Glomerular endothelial cell (primary cell): Measurements from ENCODE around the gene CRYBG3. TPM values are rescaled to one million over a fixed set of nuclear protein-coding genes. Genes with fewer than 3 reads are reported as not detected.
A peak's percentile ranks its signal among the peaks of the same experiment; 100 is the strongest.

ENCODE experiments used
- DNase-seq: peaks from one replicate; pipeline ENCODE4 v3.0.0-alpha.2; 2011; ENCODE audit warnings: low read depth, low spot score; ENCODE audit errors: extremely low read depth
- total RNA-seq: library from RNA; depleted of rRNA; stranded (reverse); fragments of >200 nt; gene quantifications from 2 replicates; pipeline ENCODE4 v1.2.3, GENCODE V29; 2015

CRYBG3 gene
- total RNA-seq, 1 donor from 2014 or later: 22.3 TPM

DNA sequence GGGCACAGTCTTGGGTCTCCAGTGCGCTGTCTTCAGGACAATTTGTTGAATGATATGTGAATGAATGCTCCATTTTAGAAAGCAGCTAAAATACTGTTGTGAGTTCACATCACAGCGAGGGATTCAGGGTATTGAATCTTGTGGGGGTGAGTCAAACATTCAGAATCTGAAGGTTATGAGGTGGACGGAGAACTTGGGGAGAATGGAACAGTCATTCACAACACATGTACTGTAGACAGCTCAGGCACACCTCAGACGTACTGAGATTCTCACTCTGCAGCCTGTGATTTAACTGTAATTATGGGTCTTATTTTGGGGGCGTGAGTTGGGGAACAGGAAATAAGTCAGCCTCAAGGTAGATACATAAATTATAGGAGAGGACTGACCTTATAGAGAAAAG is 13.9 kb downstream of the CRYBG3 start:
- DNase-seq: no peak

DNA sequence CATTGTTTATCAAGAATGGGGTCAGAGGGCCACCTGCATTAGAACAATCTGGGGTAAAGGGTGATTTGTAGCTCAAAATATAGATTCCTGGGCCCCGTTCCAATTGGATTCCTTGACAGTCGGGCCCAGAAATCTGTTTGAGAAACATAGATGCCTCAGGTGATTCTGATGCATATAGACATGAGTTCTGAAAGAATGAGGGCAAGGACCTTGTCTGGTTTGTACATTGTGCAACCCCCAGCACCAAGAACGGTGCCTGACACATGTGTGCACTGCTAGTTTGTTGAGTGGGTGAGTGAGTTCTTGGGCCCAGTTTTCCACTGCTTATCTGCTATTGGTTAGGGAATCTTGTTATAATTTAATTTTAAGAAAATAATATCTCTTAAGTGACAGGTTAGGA is 16.6 kb downstream of the CRYBG3 start:
- no peak for DNase-seq

DNA sequence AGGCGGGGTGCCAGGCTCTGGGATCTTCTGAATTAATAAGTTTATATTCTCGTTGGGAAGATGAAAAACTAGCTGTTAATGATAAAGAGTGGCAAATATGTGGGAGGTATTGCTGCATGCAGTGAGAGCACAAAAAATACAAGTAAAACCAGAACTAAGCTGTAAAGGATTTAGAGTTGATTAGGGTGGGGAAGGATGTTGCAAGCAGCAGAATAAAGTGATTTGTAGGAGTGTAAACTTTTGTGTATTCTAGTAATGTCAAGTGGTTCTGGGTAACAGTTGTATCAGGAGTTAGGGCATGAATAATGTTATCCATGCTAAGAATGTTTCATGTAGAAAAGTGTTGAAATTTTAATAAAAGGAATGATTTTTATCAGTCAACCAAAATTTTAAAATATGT is 18.1 kb downstream of the CRYBG3 start:
- no peak for DNase-seq

DNA sequence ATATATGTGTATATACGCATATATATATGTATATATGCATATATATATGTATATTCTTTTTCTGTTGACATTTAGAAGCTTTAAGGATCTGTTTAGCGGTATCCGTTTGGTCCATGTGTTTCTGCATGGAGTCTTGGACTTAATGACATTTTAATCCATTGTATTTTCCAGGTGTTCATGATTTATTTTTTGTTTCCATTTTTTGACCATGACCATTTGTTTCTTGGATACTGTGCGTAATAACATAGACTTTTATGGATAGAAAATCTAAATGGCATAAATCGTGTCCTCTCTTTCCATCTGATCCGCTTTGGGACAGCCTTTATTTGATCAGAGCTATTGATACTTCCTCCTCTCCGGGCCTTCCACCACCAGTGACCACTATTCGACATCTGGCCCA is 19.5 kb downstream of the CRYBG3 start:
- DNase-seq: no peak

DNA sequence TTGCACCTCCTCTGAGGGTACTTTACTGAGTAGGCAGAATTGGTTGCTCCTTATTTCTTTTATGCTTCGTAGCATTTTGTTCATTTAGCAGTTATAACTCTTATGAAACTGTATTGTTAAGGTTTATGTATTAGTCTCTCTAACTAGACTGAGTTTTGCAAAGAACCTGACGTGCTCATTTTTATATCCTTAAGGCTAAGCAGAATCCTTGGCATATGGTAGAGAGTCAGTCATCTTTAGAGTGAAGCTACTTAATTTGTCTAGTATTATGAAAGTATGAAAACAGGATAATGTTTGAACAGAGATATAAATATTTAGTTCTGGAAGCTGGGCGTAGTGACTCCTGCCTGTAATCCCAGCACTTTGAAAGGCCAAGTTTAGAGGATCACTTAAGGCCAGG is 20.1 kb downstream of the CRYBG3 start:
- DNase-seq: no peak

DNA sequence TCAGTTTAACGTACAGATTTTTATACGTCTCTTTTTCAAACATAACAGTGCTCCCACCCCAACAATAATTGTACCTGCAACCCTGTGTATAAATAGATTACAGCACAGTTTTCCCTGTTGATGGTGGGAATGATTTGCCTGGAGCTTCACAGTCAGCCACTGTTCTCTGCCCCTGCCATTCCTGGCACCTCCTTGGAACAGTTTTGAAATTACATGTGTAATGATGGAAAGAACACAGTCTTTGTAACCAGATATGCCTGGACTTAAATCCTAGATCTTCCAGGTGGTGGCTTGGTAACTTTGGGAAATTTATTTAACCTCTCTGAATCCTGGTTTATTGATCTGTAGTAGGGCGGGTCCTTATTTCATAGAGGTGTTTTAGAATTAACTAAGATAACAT is 27.0 kb downstream of the CRYBG3 start:
- no peak for DNase-seq

DNA sequence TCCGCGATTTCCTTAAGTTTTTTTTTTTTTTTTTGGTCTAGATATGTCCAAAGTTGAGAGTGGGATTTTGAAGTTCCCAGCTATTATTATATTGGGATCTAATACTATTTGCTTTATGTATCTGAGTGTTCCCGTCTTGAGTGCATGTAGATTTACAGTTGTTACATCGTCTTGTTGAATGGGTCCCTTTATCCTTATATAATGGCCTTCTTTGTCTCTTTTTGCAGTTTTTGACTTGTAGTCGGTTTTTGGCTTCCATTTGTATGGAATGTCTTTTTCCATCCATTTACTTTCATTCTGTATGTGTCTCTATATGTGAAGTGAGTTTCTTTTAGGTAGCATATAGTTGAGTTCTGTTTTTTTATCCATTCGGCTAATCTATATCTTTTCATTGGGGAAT is 35.6 kb downstream of the CRYBG3 start:
- no peak for DNase-seq

DNA sequence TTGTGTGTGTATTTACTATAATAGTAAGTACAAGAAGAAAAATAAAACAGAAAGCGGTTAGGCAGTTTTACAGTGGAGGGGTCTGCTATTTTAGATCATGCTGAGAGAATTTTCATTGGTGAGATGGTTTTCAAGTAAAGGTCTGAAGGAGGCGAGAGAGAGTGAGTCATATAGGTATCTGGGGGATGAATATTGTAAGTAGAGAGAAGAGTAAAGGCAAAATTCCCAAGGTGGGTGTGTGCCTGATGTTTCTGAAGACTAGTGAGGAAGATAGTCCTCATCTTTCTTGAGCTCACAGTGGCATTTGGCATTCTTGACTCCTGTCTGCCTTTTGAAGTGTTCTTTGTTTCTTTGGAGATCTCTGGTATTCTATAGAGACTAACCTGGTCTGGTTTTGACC is 38.6 kb downstream of the CRYBG3 start:
- no peak for DNase-seq

DNA sequence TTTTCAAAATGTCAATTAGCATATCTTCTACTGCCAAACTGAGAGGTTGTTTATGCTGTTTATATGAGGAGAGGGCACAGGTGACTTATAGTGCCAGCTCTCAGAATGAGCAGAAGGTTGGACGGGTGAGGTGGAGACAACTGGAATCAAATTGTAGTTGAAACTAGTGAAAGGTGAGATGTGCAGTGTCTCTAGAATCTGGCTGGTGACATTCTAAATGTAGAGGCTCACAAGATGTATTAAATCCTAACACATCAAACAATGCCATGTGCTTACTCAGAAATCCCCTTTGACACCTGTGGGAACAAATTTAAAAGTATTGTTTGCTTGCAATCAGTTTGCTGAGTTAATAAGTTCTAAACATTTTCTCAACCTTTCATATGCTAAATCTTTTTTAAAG is 40.8 kb downstream of the CRYBG3 start:
- no peak for DNase-seq

DNA sequence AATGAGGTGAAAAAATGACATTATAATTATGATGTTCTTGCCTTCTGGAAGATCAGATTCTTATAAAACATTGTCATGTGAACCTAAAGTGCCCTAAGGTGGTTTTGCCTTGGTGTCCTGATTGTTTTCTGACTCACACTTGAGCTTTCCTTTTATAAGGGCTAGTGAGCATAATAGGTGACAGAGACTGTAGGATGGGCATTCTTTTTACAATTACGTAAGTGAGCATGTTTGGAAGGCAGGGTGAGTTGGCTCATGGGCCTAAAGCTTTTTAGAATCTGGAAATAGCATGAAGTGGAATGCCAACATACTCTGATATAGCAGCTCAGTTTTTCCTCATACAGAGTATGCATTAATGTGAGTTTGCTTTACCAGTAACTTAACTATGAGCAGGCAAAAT is 41.2 kb downstream of the CRYBG3 start:
- no peak for DNase-seq

DNA sequence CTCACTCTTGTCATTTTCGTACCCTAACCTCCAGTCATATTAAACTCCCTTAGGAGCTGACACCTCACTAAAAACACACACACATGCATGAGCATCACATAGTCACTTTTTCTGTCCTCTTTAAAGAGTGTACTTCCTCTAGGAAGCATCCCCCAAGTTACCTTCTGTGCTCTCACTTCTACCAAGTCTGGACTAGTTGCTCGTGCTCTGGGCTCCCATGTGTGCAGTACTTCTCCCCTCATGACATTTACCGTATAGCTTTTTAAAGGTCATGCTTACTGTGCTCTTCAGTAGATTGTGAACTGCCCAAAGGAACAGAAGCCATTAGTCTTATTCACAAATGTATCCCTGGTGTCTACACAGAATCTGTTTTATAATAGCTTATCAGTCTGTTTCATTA is 42.0 kb downstream of the CRYBG3 start:
- DNase-seq: no peak

DNA sequence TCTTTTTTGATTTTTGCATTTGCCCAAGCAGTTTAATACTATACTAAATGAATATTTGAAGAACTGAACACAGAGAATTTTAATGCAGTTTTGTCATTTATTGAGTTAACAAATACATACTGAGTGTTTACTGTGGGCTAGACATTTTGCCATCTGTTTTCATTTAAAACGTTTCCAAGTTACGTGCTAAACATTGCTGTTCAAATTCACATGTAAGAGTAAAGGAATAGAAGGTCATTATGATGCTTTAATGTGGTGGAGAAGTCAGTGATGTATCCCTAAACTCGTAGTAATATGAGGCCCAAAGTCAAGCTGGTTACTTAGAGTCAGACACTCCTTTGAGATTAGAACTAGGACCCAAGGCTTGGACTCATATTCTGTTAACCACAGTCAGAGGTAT is 49.4 kb downstream of the CRYBG3 start:
- no peak for DNase-seq

DNA sequence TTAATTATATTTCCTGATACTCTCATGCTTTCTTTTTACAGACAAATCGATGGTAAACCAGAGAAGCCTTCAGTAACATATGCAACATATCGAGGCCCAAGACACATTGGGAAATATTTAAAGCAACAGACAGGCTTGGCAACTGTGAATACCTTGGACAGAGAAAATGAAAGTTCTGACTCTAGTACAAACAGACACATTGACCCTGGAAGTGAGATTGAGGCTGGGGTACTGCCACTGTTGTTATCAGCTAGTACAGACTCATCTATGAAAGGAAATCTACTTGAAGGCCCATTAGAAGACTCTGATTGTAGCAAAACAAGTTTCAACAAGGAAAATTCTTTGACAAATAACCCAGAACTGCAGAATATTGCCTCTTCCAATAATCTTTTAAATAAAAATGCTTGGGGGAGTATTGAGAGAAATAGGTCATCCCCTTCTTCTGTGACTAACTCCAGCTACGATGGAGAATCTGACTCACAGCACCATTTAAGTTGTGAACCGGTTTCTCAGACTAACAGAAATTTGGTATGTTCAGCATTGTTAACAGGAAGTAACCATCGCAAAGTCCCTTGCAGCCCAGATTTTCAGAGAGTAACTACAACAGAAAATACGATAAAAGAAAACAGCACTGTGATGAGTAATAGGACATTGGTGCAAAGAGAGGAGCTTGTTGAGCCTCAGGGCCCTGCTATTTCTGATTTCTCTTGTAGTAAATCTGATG is 50.2 kb downstream of the CRYBG3 start:
- peak; percentile 37 for DNase-seq

DNA sequence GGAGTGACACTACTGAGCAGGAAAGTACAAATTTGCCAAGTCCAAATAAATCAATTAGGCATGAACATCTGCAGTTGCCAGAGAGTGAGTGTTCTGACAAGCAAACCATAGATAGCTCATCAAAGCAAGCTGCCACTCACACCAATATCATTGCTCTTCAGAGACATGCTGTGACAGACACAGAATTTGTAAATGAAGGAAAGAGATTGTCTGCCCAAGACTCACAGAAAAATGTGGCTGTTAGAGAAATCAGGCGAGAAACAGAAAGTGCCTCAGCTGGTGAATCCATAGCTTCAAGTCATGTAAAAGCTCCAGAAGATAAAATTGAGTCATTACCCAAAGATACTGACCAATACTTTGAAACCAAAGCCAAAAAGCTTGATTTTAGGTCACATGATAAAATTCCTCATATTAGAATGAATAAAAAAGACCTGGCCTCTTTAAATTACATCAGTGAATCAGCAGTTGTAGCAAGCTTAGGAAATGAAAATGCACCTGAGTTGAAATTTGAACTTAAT is 50.8 kb downstream of the CRYBG3 start:
- no peak for DNase-seq

DNA sequence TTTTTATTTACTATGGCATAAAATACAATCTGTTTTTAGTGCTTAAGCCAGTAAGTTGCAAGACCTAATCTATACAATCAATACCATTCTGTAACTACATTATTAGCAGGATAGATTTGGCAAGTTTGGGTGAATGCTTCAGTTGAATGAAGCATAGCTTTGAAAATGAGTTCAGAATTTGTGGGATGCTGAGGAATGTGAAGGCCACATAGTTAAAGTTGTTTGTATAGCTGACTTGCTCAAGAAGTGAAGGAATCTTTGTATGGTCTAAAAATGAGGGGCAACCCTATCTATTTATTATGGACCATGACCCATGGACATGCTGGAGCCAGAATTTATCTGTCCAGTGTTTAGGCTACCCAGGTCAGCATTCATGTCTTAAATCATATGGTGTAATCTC is 58.5 kb downstream of the CRYBG3 start:
- no peak for DNase-seq

DNA sequence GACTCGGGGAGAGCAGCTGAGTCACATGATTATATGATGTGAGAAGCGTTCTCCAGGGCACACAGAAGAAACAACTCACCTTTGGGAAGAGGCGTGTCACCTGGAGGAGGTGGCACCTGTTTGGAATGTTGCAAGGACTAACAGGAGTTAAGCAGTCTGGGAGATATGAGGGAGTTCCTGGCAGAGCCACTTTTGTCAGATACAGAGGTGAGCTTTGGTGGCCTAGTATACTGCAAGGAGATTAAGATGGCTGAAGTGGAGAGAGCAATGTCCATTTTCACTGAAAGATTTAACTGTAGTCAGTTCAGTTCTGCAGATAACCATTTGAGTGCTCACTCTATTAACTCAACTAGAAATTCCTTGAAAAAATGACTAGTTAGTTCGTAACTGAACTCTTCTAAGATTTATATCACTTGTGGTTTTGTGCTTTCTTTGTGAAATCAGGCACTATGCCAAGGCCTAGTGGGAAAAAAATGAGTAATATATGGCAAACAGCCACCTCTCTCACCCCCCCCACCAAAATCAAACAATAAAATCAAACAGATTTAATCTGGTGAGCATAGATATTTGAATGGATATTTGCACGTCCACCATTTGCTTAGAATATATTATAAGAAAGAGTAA is 61.3 kb downstream of the CRYBG3 start:
- peak; percentile 39 for DNase-seq

DNA sequence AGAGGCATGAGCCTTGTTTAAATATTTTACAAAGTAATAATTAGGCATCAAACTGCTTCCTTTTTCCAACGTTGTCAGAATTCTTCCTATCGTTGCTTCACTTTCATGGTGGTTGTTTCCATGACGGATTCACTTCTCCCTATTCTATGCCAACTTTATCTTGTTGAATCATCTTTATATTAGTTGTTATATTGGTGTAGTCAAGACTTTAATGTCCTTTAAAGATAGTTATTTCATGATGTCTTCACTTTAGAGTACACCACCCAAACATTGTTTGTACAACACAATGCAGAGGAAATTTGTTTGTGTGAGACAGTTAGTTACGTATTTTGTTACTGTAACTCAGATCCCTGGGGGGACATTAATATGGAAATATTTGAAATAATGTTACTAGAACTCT is 61.9 kb downstream of the CRYBG3 start:
- no peak for DNase-seq

DNA sequence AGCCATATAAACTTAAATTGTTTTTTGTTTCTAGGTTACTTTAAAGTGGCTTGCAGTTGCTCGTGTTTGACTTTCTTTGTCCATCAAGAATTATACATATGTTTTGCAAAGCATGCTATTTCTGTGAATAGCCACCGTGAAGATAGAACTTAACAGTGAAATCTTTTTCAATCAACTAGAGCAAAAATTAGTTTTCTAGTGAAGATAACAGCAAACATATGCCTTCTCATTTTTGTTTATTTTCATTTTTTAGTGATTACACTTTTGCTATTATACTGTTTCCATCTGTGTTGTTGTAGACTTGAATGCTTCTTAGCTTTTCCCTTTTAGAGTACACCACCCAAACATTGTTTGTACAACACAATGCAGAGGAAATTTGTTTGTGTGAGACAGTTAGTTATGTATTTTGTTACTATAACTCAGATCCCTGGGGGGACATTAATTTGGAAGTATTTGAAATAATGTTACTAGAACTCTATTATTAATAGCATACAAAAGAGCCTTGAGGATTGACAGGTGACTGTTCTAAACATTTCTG is 62.8 kb downstream of the CRYBG3 start:
- DNase-seq: no peak

DNA sequence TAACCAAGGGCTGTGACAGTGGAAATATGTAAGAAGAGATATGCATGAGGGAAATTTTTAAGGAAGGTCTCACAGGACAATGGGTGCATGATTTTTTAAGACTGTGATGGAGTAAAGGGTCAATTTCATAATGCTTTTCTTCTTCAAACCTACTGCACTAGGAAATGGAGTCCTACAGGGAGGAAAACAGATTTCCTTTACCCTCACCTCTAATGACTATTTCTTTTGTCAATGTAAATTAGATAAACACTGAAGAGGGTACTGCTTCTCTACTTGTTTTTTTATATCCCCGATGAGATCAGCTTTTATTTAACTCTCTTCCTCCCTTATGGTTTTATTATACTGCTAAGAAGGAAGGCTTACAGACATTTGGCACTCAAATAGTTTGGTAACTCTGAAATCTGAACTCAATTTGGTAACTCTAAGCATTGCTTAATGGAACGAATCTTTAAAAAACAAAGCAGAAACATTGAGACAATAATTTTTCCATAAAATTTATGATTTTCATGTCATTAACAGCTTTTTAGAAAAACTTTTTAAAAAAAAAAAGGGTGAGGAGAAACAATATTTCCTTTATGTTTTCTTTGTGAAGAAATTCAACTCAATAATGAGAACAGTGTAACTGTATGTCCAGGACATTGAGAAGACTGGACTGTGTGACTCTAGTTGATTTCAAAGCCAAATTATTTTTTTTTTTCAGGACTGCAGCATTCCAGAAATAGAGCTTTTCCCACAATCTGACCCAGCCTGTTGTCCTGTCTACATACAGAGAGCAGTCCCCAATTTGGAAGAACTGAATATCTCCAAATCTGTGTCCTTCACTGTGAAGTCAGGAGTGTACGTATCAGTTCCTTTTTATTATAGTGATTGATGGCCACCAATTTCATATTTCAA is 64.4 kb downstream of the CRYBG3 start:
- DNase-seq: no peak

DNA sequence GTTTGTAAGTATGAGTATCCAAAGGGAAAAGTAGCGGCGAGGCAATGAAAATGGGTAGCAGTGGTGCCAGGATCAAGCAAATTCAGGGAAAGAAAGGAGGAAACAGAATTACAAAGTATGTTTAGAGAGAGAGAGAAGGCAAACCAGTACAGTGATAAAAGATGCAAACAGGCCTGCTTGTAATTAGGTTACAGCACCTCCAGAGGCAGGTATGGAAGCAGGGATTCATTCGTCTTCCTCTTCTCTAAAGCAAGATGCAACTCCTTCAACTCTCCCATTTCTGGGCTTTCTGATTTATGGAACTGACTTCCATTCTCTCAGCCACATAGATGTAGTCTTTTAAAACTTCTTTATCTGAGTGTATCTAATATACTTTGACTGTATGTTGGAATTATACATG is 68.0 kb downstream of the CRYBG3 start:
- no peak for DNase-seq

DNA sequence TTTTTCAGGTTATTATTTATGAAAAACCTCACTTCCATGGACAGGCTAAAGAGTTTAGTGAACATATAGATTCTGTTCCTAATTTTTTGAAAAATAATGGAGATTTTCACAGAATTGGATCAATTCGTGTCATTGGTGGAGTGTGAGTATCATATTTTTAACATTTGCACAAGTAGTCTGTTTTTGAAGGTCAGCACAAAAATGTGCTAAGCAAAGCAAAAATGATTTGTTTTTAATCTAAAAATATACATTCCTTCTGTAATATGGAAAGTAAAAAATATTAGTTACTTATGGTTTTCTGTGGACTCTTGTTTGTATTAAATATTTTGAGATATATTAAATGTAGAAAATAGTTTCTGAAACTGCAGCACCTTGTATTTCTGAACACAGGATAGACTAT is 71.0 kb downstream of the CRYBG3 start:
- no peak for DNase-seq
